Spleen (tissue), 7 donors: ENCODE measurements around the gene KHK.

Source experiments
- POLR2A ChIP-seq, 3 donors: fragments of 450-650 bp; IDR thresholded peaks; one replicate each; pipeline ENCODE4 v1.5.1; 2017; ENCODE audit warnings: antibody characterized with exemption in 3 of 3, mild to moderate bottlenecking in 1 of 3
- TF ChIP-seq, protein P1 (sequence below), 11 experiments: fragments of 200-600 bp in 7 of 11; fragments of 450-650 bp in 4 of 11; sonication (generic) in 4 of 11; IDR thresholded peaks in 8 of 11; conservative IDR thresholded peaks in 3 of 11; 1 replicate in 7 of 11; 2 replicates in 4 of 11; pipeline versions ENCODE4 v1.4.0 to v1.8.0; 2016 to 2021; ENCODE audit warnings: antibody characterized with exemption in 11 of 11, inconsistent platforms in 4 of 11, mild to moderate bottlenecking in 1 of 11
- donor health status: DM: no; HTN: no; CAD: no; lungs with moderate emphysema.
- donor health status: DM: no; HTN: no; CAD: no.
- donor health status: DM: no; HTN: no; CAD: no.

DNA sequence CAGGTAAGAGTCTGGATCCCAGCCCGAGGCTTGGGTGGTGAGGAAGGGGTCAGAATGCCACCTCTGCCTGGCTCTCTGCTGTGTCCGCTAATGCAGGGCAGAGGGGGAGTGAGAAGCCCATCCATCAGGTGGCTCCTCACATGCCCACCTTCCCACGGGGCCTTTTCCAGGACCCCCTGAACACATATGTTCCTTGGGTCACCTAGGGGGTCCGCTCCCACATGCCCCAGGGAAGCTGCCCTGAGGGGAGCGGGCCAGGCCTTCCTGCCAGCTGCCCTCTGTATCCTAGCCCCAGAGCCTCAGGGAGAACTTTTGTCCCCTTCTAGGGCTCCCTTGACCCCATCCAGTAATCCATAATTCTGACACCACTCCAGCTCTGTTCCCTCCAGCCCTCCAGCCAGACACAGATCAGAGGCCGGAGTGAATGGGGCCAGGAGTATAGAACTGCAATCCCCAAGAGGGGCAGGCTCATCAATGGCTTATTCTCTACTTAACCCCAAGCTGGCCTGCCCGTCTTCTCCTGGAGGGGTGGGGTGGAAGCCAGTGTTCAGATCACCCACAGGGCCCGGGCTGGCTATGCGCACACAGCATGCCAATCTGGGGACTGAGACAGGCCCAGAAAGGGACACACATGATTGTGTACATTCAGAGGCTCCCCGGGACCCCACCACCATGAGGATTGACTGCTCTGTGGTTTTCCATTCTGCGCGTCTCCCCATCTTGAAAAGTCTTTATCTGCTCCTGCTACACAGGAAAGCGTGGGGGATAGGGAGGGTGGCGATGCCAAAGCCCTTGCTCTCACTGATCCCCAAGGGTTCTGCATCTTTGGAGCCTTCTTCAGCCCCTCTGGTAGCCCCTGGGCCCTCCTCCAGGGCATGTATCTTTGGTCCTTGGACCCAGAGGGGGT, 7.1 kb upstream of the KHK start:
- no peak for TF ChIP-seq POLR2A (IDR thresholded peaks at IDR 0.05)
- TF ChIP-seq, protein P1, sequence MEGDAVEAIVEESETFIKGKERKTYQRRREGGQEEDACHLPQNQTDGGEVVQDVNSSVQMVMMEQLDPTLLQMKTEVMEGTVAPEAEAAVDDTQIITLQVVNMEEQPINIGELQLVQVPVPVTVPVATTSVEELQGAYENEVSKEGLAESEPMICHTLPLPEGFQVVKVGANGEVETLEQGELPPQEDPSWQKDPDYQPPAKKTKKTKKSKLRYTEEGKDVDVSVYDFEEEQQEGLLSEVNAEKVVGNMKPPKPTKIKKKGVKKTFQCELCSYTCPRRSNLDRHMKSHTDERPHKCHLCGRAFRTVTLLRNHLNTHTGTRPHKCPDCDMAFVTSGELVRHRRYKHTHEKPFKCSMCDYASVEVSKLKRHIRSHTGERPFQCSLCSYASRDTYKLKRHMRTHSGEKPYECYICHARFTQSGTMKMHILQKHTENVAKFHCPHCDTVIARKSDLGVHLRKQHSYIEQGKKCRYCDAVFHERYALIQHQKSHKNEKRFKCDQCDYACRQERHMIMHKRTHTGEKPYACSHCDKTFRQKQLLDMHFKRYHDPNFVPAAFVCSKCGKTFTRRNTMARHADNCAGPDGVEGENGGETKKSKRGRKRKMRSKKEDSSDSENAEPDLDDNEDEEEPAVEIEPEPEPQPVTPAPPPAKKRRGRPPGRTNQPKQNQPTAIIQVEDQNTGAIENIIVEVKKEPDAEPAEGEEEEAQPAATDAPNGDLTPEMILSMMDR (IDR thresholded peaks at IDR 0.05 in 8 of 11, conservative IDR thresholded peaks at IDR 0.05 in 3 of 11) = no peak
